ENCODE results near the gene PLA2G2E. TPM values are rescaled to one million over a fixed set of nuclear protein-coding genes. Genes with fewer than 3 reads are reported as not detected.
"Not testable (repeated sequence)": the region's sequence is repeated elsewhere in the genome, so short reads cannot be mapped to it uniquely, and the experiment has no call there.

Gene PLA2G2E
- total RNA-seq, 1 donor from 2014 or later, result not detected

DNA sequence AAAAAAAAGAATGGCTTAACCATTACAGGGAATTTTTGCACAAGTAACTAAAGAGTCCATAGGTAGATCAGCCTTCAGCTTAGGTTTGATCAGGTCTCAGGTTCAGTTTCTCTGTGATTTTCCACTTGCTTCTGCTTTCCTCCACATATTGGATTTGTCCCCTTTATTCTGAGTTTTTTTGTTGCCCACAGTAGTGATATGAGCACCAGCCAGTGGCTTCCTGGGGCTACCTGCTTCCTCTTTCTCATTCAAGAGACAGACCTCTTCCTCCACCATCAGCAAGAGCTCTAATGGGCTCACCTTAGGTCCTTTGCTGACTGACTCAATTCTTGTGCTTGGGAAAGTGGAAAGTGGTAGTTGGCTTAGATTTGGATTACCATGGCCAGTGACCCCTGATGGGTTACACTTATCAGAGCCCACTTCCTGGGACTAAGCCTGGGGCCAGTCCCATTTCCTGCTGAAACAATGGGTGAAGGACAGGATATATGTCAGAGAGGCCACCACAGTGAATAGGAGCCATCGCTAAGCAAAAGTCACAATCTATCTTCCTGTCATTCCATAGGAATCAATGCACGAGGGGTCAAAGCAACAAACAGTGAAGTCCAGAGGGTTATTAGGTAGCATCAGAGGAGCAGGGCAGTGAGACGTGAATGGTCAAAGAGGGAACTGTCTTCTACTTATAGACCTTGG is 12.8 kb upstream of the PLA2G2E start:
- intact Hi-C loops (cut with DNase I), result no loop called here
- no peak for ATAC-seq
- DNase-seq (ENCODE audit: low spot score), result no peak

GRCh38 chr1:19934336-19934735 is 10.9 kb upstream of the PLA2G2E start:
- DNase-seq (ENCODE audit: low spot score) (no peak), ATAC-seq (no peak)
- intact Hi-C loops (cut with DNase I), result no loop called here

GRCh38 chr1:19932866-19933265 is 9.4 kb upstream of the PLA2G2E start:
- ATAC-seq (no peak), DNase-seq (ENCODE audit: low spot score) (no peak)
- intact Hi-C loops (cut with DNase I), result no loop called here

DNA sequence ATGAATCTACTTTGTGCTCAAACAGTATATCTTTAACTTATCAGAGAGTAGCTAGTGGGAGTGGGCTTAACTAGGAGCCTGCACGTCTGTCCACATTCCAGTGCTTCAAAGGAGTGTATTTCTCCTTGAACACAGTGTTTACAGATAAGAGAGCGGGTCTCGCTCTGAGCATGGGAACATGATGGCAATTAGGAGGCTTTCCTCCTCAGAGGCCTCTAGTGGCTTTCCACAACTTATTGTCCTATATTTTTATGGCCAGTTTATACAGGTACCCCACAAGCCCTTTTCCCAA is 3.7 kb upstream of the PLA2G2E start:
- ATAC-seq; DNase-seq (ENCODE audit: low spot score); intact Hi-C loops (cut with DNase I): not testable (repeated sequence)

DNA sequence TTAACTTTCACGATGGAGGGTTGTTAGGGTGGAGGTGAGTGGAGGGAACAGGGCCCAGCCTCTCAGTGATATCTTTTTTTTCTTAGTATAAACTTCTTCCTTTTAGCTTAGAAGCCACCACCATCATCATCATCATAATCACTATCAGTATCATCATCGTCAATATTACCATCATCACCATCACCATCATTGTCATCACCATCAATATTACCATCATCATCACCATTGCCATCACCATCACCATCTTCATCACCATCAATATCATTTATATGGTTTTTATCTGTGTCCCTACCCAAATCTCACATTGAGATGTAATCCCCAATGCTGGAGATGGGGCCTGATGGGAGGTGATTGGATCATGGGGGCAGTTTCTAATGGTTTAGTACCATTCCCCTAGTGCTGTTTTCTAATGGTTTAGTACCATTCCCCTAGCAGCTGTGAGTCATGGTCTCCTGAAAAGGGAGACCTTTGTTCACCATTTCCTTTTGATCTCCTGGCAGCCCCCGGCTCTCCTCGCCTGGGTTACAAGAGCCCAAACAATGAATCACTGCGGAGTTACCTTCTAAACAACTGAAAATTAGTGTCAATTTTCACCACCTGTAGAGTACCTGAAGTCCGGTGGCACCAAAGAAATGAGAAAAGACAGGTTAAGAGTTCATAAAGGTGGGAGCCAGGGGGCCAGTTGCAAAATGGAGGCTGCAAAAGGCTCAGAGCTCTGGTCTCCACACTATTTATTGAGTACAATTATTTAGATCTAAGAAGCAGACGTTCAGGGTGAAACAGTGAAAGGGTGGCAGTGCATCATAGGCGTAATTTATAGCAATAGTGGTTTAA is 3.1 kb upstream of the PLA2G2E start:
- intact Hi-C loops (cut with DNase I), result no loop called here

DNA sequence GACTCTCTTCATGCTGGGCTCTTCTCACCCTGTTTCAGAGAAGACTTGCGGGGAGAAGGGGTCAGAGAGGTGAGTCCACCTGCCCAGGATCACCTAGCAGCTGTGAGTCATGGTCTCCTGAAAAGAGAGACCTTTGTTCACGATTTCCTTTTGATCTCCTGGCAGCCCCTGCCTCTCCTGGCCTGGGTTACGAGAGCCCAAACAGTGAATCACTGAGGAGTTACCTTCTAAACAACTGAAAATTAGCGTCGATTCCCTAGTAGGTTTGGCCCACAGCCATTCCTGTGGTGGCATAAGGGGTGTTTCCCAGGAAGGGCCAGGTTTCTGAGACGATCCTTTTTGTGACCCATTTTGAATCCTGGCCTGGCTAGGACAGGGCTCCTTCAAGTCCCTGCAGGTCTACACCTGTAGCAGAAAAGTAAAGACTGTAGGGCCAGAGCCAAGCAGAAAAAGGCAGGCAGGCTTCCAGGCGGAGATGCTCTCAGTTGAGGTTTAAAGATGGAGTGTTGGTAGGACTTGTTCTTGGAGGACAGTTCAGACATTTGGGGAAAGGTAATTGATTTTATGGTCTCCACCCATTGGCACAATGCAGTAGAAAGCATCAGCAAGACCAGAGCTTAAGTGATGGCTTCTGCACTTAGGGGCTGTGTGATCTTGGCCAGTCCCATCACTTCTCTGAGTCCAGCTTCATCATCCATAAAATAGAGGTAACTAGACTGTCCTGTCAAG is 2.1 kb upstream of the PLA2G2E start:
- intact Hi-C loops (cut with DNase I), result loop anchor here (2.0 kb wide), 1 partner anchor 227 kb away; no protein-coding TSS in a partner anchor
- no peak for DNase-seq (ENCODE audit: low spot score)
- ATAC-seq, result no peak

More for the DNA sequence above, 3.1 kb upstream of the PLA2G2E start:
- ATAC-seq, result no peak
- DNase-seq (ENCODE audit: low spot score), result no peak

DNA sequence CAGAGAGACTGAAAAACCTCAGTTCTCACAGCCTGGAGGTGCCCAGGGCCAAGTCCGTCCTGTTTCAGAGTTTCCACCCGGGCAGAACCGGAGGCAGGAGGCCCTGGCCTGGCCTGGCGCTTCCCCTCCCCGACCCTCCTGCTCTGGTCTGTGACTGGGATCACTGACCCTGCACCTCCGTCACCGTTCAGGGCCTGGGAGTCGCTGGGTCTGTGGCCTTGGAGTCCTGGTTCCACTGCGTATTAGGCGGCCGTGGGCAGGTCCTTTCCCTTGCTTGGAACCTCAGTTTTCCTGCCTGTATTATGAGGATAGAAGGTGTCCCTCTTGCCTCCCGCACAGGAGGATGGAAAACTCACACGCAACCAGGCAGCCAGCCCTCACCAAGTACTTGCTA is 533 bp upstream of the PLA2G2E start:
- intact Hi-C loops (cut with DNase I), result loop anchor here (2.0 kb wide), 1 partner anchor 229 kb away; no protein-coding TSS in a partner anchor

DNA sequence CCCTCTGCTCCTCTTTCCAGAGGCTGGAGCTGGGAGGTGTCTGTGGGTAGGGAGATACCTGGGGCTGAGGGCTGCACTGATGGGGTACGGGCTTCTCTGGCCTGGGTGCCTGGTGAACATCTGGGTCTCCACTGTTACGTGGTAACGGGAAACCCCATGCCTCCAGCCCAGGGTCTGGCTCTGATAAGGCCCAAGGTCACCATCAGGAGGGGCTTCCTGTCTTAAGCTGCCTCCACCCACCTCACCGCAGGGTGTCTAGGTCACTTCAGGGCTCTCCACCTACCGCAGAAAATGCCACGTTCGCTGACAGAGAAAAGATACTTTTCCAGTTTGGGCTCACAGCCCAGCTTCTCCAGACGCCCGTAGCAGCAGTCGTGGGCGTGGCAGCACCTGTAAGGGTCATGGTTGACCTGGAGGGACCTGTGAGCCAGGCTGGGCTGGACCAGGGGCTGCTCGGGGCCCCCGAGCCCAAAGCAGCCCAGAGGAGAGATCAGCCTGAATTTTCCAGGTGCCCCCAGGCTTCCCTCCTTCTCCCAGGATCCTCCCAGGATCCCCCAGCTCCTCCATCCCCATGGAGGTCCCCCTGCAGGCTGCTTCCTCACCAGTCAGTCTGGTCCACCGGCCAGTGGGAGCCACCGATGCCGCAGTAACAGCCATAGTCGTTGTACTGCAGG is 1.3 kb downstream of the PLA2G2E start:
- no peak for ATAC-seq
- no peak for DNase-seq (ENCODE audit: low spot score)
- intact Hi-C loops (cut with DNase I), result no loop called here

More for the DNA sequence above, 533 bp upstream of the PLA2G2E start:
- ATAC-seq, result no peak
- no peak for DNase-seq (ENCODE audit: low spot score)

DNA sequence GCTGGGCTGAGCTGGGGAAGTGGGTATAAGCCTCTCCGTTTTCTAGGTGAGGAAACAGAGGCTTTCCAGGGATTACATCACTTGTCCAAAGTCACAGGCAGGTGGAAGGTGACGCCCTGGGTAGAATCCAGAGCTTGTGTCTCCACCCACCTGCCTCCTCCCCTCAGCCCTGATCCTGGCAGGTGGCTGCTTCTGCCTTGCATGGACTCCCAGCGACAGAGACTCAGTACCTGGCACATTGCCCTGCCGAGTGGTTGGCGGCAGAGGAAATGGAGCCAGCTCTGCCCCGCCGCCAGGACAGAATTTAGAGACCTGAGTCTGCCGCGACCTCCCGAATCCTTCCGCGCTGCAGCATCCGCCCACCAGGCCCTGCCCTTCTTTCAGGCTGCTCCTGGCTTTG is 2.1 kb downstream of the PLA2G2E start:
- DNase-seq (ENCODE audit: low spot score) (no peak), ATAC-seq (no peak)
- intact Hi-C loops (cut with DNase I), result no loop called here

DNA sequence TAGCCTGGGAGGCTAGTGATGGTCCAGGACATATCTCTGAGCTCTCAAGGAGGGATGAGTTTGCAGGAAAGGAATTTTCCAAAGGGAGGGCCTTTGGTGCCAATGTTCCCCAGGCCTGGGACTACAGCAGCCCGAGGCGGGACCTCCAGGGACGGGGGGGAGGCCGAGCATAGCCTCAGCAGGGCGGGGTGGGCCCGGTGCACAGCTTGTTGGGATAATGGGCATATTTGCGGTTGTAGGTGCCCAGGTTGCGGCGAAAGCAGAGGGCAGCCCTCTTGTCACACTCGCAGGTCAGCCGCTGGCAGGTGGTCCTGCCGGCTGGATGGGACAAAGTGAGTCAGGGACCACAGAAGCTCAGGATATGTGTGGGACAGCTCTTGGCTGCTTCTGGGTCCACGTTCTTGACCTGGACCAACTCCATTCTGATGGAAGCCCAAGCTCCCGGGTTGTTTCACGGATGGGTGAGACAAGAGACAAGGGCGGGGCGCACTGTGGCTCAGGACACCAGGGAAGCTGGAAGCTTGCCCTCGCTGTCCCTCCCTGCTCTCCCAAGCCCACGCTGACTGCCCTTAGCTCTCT is 3.2 kb downstream of the PLA2G2E start:
- intact Hi-C loops (cut with DNase I), result no loop called here
- ATAC-seq (no peak), DNase-seq (ENCODE audit: low spot score) (no peak)

DNA sequence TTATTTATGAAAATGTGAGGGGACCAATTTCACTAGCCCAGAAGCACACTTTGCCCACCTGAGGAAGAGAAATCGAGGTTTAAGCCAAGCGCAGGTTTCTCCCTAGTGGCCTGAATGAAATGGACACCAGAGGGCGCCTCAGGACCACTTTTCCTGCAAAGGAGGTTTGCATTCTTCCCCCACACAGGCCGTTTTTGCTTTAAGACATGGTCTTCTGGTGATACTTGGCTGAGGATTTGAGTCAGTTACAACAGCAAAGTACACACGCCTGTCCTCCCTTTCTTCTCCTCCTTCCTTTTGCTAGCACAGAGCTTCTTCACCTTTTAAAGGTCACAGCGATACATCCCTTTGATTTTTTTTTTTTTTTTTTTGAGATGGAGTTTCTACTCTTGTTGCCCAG is 5.4 kb downstream of the PLA2G2E start:
- intact Hi-C loops (cut with DNase I), result no loop called here
- DNase-seq (ENCODE audit: low spot score), result peak; percentile 91
- ATAC-seq, result peak; percentile 85

DNA sequence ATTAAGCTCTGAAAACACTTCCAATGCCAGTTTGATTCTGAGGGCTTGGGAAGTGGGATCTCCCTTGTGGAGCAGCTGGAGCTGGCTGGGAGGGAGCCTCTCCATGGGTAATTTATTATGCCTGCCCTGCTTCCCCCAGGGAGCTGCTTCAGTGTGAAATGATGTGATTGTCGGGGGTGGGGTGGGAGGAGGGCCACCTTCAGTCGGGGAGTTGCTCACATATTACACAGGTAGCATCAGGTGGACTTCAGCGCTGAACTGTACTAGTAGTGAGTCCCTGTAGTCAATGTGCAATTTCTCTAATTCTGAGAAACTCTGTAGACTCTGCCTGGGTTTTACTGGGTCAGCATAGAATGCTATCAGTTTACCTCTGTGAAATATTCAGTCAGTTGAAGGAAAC is 12.8 kb downstream of the PLA2G2E start:
- no peak for DNase-seq (ENCODE audit: low spot score)
- intact Hi-C loops (cut with DNase I), result no loop called here
- ATAC-seq, result no peak

- intact Hi-C loops (cut with DNase I), result no loop called here
These were observed 13.4 kb downstream of the PLA2G2E start for GRCh38 chr1:19909971-19910370.

DNA sequence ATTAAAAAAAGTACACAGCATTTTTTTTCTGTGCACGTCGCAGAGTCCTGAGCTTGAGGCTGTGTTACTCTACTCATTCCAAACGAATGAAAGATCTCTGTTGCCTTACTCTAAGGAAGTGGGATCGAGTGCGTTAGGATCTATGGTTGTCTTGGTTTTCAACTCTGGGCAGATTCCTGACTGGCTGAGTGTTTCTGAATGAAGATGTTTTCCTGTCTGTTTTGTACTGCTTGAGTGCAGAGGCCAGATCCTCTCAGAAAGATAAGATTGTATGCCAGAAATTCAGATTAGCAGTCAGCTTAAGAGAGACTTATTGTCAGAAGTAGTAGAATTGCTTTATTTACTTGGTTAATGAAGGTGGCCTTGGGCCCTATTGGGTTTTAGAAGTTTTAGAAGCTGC is 14.0 kb downstream of the PLA2G2E start:
- no peak for DNase-seq (ENCODE audit: low spot score)
- ATAC-seq, result no peak
- intact Hi-C loops (cut with DNase I), result no loop called here

More at GRCh38 chr1:19909971-19910370, 13.4 kb downstream of the PLA2G2E start:
- DNase-seq (ENCODE audit: low spot score), result no peak
- ATAC-seq, result no peak

- intact Hi-C loops (cut with DNase I), result no loop called here
- ATAC-seq, result no peak
- DNase-seq (ENCODE audit: low spot score), result no peak
These were observed 16.0 kb downstream of the PLA2G2E start for GRCh38 chr1:19907456-19907855.

GRCh38 chr1:19903621-19904020 is 19.8 kb downstream of the PLA2G2E start:
- DNase-seq (ENCODE audit: low spot score) (no peak), ATAC-seq (no peak)
- intact Hi-C loops (cut with DNase I), result no loop called here

GRCh38 chr1:19901653-19902052 is 21.8 kb downstream of the PLA2G2E start:
- intact Hi-C loops (cut with DNase I), result no loop called here
- DNase-seq (ENCODE audit: low spot score) (no peak), ATAC-seq (no peak)

- no peak for DNase-seq (ENCODE audit: low spot score)
- no peak for ATAC-seq
- intact Hi-C loops (cut with DNase I), result no loop called here
These were observed 29.2 kb downstream of the PLA2G2E start for GRCh38 chr1:19894218-19894617.

GRCh38 chr1:19893687-19894086 is 29.7 kb downstream of the PLA2G2E start:
- intact Hi-C loops (cut with DNase I), result no loop called here
- no peak for ATAC-seq
- DNase-seq (ENCODE audit: low spot score), result no peak
